NB4 (cell line): Measurements from ENCODE around the gene NAALADL2.

ENCODE experiments used
- POLR2A ChIP-seq: IDR thresholded peaks from 2 replicates; pipeline ENCODE4 v1.6.1; 2011; ENCODE audit warnings: mild to moderate bottlenecking; ENCODE audit not compliant: insufficient read length; ENCODE audit errors: extremely low read depth
- TF ChIP-seq, protein P1 (sequence below): IDR thresholded peaks from one replicate; pipeline ENCODE4 v1.5.1; 2012; ENCODE audit warnings: low read depth, low read length
- TF ChIP-seq, protein P2 (sequence below): IDR thresholded peaks from 2 replicates; pipeline ENCODE4 v1.6.1; 2011; ENCODE audit warnings: low read depth, low read length

DNA sequence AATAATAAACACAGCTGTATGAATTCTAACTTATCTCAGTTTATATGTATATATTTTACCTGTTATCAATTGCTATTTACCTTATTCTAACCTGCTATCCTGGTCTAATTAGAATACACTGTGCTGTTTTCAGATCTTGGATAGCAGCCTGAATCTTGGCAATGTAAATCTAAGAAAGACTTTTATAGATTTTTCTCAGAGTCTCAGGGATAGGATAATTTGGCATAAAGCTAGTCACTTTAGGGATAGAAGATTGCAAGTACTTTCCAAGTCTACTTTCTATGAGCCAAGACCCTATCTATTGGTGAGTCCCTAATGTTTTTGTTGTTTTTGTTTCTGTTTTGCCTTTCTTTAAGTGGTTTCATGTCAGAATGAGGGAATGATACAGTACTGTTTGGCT lies 695.7 kb downstream of the NAALADL2 start:
- TF ChIP-seq, protein P1, sequence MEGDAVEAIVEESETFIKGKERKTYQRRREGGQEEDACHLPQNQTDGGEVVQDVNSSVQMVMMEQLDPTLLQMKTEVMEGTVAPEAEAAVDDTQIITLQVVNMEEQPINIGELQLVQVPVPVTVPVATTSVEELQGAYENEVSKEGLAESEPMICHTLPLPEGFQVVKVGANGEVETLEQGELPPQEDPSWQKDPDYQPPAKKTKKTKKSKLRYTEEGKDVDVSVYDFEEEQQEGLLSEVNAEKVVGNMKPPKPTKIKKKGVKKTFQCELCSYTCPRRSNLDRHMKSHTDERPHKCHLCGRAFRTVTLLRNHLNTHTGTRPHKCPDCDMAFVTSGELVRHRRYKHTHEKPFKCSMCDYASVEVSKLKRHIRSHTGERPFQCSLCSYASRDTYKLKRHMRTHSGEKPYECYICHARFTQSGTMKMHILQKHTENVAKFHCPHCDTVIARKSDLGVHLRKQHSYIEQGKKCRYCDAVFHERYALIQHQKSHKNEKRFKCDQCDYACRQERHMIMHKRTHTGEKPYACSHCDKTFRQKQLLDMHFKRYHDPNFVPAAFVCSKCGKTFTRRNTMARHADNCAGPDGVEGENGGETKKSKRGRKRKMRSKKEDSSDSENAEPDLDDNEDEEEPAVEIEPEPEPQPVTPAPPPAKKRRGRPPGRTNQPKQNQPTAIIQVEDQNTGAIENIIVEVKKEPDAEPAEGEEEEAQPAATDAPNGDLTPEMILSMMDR, result no peak
- TF ChIP-seq POLR2A, result no peak
- TF ChIP-seq, protein P2, sequence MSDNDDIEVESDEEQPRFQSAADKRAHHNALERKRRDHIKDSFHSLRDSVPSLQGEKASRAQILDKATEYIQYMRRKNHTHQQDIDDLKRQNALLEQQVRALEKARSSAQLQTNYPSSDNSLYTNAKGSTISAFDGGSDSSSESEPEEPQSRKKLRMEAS, result no peak
